Measurements from ENCODE around the gene YES1. TPM values are rescaled to one million over a fixed set of nuclear protein-coding genes. Genes with fewer than 3 reads are reported as not detected.

YES1 gene
- total RNA-seq, 2 donors from 2014 or later = 56.3 to 83.4 TPM

DNA sequence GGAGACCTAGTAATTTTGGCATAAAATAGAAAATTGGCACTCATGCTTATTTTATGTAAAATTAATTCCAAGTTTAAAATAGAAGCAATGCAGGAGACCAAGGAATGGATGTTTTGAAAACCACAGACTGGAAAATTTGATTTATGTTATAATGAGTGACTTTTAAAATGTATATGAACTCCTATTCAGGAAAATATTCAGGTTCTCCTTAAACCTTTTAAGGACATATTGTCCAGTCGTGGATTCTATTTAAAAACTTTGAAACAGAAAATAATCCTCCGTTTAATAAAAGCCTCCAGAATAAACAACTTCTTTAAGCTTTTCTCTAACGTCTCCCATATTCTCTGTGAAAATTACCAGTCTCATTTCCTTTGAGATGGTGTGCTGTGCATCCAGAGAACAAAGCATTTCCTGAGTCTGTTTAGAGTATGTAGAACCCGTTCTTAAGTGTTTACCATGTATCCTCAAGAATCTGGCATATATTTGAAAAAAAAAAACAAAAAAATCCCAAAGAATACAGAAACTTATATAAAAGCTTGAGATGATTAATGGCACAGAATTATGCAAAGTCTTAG, 8.6 kb upstream of the YES1 start:
- H3K4me3 ChIP-seq = no peak overlapping the region
- intact Hi-C loops (cut with DNase I) = no loop called here
- no peak overlapping the region for H3K27ac ChIP-seq
- H3K9ac ChIP-seq (ENCODE audit: low read depth in 2 of 2, low read length in 2 of 2) = no peak overlapping the region
- H3K36me3 ChIP-seq = no peaks in the 10 kb centered on the region
- H3K27me3 ChIP-seq = no peaks in the 10 kb centered on the region
- TF ChIP-seq, protein P1, sequence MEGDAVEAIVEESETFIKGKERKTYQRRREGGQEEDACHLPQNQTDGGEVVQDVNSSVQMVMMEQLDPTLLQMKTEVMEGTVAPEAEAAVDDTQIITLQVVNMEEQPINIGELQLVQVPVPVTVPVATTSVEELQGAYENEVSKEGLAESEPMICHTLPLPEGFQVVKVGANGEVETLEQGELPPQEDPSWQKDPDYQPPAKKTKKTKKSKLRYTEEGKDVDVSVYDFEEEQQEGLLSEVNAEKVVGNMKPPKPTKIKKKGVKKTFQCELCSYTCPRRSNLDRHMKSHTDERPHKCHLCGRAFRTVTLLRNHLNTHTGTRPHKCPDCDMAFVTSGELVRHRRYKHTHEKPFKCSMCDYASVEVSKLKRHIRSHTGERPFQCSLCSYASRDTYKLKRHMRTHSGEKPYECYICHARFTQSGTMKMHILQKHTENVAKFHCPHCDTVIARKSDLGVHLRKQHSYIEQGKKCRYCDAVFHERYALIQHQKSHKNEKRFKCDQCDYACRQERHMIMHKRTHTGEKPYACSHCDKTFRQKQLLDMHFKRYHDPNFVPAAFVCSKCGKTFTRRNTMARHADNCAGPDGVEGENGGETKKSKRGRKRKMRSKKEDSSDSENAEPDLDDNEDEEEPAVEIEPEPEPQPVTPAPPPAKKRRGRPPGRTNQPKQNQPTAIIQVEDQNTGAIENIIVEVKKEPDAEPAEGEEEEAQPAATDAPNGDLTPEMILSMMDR (IDR thresholded peaks at IDR 0.05) = no peak
- no peaks in the 10 kb centered on the region for H3K4me1 ChIP-seq
- DNase-seq = no peak
- H3K9me3 ChIP-seq = no peaks in the 10 kb centered on the region

DNA sequence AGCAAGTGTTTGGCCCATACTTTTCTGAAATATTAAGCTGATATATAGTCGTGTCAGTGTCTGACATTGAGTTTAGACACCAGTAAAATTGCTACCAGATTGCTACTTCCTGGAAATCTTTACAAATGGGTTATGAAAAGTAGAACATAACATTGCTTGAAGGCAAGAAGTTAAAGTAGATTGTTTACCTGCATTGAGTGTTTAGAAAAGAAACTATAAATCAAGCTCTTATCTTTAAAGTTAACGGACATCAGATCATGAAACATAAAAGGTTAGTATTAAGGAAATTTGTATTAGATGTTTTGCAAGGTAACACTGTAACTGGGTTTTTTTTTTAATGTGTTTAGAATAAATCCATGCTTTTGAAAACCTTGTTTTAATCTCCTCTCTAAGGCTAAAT, 4.8 kb upstream of the YES1 start:
- intact Hi-C loops (cut with DNase I) = no loop called here
- no peak for DNase-seq
- Histone ChIP-seq H3K9me3 (no peaks in the 10 kb centered on the region), H3K9ac (ENCODE audit: low read depth in 2 of 2, low read length in 2 of 2) (no peak overlapping the region), H3K36me3 (no peaks in the 10 kb centered on the region), H3K4me3 (no peak overlapping the region), H3K27ac (no peak overlapping the region), H3K27me3 (no peaks in the 10 kb centered on the region), H3K4me1 (no peaks in the 10 kb centered on the region)
- TF ChIP-seq, protein P1 (IDR thresholded peaks at IDR 0.05) = no peak

DNA sequence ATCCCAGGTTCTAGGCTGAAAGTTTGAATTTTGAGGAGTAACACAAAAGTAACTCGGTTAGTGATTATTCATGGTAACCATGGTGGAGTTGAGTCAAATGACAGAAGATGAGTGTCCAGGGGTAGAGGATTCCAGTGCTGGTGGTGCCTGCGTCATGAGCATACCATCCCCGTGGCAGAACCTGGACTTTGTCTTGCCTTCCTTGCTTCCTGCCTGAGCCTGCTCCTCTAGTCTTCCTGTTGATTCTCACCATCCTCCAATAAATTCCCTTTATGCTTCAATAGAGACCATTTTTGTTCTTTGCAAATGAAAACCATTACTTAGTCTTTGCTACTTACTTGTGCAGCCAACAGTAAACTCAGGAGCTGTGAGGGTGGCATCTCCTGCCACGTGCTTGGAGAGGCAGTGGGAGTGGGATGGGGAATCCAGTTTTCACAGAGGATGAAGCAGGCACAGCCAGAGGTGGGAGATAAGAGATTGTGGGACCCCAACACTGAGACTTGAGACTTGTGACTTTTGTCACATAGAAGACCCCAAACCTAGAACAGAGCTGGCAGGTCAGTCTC, 4.1 kb upstream of the YES1 start:
- TF ChIP-seq, protein P1 (IDR thresholded peaks at IDR 0.05) = no peak
- Histone ChIP-seq H3K9me3 (no peaks in the 10 kb centered on the region), H3K4me1 (no peaks in the 10 kb centered on the region), H3K36me3 (no peaks in the 10 kb centered on the region), H3K27ac (no peak overlapping the region), H3K9ac (ENCODE audit: low read depth in 2 of 2, low read length in 2 of 2) (no peak overlapping the region), H3K27me3 (no peaks in the 10 kb centered on the region), H3K4me3 (no peak overlapping the region)
- no peak for DNase-seq
- intact Hi-C loops (cut with DNase I) = no loop called here

DNA sequence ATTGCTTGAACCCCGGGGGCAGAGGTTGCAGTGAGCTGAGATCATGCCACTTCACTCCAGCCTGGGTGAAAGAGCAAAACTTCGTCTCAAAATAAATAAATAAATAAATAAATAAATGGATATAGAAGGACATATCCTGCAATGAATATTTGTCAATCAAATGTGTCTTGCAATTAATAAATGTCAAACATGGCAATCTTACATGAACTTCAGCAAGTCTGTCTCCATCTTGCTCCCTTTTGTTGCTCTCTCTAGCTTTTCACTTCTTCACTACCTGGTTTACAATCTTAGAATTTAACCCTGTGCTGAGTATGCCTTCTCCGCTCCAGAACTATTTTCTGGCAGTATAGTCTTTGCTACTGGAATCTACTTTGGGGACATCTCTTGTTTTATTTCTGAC, 3.3 kb upstream of the YES1 start:
- Histone ChIP-seq H3K4me3 (no peak overlapping the region), H3K27ac (no peak overlapping the region), H3K36me3 (no peaks in the 10 kb centered on the region), H3K27me3 (no peaks in the 10 kb centered on the region), H3K9me3 (no peaks in the 10 kb centered on the region), H3K9ac (ENCODE audit: low read depth in 2 of 2, low read length in 2 of 2) (no peak overlapping the region), H3K4me1 (no peaks in the 10 kb centered on the region)
- TF ChIP-seq, protein P1 (IDR thresholded peaks at IDR 0.05) = no peak
- DNase-seq = no peak
- intact Hi-C loops (cut with DNase I) = no loop called here

DNA sequence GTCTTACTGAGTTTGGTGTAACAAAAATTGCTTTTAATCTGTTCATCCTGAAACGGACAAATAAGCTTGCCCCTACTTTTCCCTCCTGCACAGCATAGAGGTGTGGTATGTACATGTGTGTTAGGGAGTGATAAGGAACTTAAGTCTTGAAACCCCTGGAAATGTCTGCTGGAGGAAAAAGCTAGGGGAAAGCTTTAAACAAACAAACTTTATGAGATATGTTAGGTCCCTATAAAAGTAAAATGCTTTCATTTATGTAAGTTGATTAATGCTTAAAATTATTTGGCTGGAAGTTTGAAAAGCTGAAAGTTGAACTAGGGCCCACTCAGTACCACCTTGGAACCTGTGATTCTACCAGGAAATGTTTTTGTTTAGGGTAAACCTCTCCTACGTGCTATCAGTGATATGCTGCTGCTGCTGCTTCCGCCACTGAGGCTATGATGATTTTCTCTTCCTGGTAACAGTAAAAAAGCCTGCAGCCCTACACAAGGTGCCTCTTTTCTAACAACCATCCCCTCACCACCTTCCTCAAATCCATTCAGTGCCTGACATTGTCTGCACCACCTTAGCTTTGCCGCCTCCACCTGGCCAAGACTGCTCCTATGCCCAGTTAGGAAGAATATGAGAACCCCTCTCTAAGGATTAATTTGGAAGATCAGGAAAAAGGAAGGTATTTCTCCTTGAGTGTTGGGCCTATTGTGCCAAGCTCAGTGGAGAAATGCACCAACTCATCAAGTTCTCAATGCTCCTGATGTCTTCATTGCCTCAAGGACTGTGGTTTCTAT, 2.5 kb upstream of the YES1 start:
- Histone ChIP-seq H3K9ac (ENCODE audit: low read depth in 2 of 2, low read length in 2 of 2) (no peak overlapping the region), H3K36me3 (no peaks in the 10 kb centered on the region), H3K27ac (peak overlapping the region; percentile 60), H3K4me3 (no peak overlapping the region), H3K9me3 (no peaks in the 10 kb centered on the region), H3K4me1 (no peaks in the 10 kb centered on the region), H3K27me3 (no peaks in the 10 kb centered on the region)
- TF ChIP-seq, protein P1 (IDR thresholded peaks at IDR 0.05) = no peak
- intact Hi-C loops (cut with DNase I) = no loop called here
- peak; percentile 32 for DNase-seq

Data from colonic mucosa (tissue), 4 donors.